ENCODE results near the gene CEND1. TPM values are rescaled to one million over a fixed set of nuclear protein-coding genes. Genes with fewer than 3 reads are reported as not detected.

The CEND1 gene
- total and polyA plus RNA-seq, 2 of the 13 experiments (the other 11 are each of a cell fraction or from before 2014, with no cell fraction given): not detected

GRCh38 chr11:819129-819931 is 29.4 kb upstream of the CEND1 start (continued):
- TF ChIP-seq ZBTB40 (IDR thresholded peaks at IDR 0.05): no peak
- TF ChIP-seq ZBTB40 (CRISPR knock-in tag; IDR thresholded peaks at IDR 0.05): peak; percentile 18; the same call in 1 of the 2 replicates
- peak; percentile 36; the same call in 1 of the 2 replicates for TF ChIP-seq TARDBP (CRISPR knock-in tag; IDR thresholded peaks at IDR 0.05)
- TF ChIP-seq ZNF644 (CRISPR knock-in tag; IDR thresholded peaks at IDR 0.05; ENCODE audit: low read depth): no peak
- peak; percentile 88 for TF ChIP-seq DR1 (CRISPR knock-in tag; IDR thresholded peaks at IDR 0.05)
- TF ChIP-seq KDM5A (IDR thresholded peaks at IDR 0.05; ENCODE audit: borderline replicate concordance, low read length): peak; percentile 32; the same call in 1 of the 2 replicates
- no peak for TF ChIP-seq ZNF704 (CRISPR knock-in tag; IDR thresholded peaks at IDR 0.05; ENCODE audit: borderline replicate concordance)
- TF ChIP-seq PHF5A (CRISPR knock-in tag; IDR thresholded peaks at IDR 0.05; ENCODE audit: low read depth, unreplicated experiment): peak; percentile 23
- TF ChIP-seq ARID4A (CRISPR knock-in tag; IDR thresholded peaks at IDR 0.05; ENCODE audit: borderline replicate concordance): peak; percentile 72
- 0 out of 2 replicates have a peak, but pooled peaks have one; percentile 57 for TF ChIP-seq ZNF431 (CRISPR knock-in tag; IDR thresholded peaks at IDR 0.05; ENCODE audit: borderline replicate concordance, low read depth)
- peak; percentile 96 for TF ChIP-seq POLR2G (IDR thresholded peaks at IDR 0.05; ENCODE audit: low read depth, low read length)
- peak; percentile 75; the same call in 1 of the 2 replicates for TF ChIP-seq GTF2F1 (IDR thresholded peaks at IDR 0.05; ENCODE audit: low read length)
- TF ChIP-seq ZNF556 (CRISPR knock-in tag; IDR thresholded peaks at IDR 0.05; ENCODE audit: borderline replicate concordance): peak; percentile 57; the same call in 1 of the 2 replicates
- TF ChIP-seq ZFP36L1 (CRISPR knock-in tag; IDR thresholded peaks at IDR 0.05): peak; percentile 35

Measured in HepG2 (cell line).